SW480 (cell line): ENCODE measurements around the gene PPFIA1.

Experiments
- DNase-seq: peaks from one replicate; pipeline ENCODE4 v3.0.0-alpha.2; 2016; ENCODE audit warnings: low spot score

The PPFIA1 gene

DNA sequence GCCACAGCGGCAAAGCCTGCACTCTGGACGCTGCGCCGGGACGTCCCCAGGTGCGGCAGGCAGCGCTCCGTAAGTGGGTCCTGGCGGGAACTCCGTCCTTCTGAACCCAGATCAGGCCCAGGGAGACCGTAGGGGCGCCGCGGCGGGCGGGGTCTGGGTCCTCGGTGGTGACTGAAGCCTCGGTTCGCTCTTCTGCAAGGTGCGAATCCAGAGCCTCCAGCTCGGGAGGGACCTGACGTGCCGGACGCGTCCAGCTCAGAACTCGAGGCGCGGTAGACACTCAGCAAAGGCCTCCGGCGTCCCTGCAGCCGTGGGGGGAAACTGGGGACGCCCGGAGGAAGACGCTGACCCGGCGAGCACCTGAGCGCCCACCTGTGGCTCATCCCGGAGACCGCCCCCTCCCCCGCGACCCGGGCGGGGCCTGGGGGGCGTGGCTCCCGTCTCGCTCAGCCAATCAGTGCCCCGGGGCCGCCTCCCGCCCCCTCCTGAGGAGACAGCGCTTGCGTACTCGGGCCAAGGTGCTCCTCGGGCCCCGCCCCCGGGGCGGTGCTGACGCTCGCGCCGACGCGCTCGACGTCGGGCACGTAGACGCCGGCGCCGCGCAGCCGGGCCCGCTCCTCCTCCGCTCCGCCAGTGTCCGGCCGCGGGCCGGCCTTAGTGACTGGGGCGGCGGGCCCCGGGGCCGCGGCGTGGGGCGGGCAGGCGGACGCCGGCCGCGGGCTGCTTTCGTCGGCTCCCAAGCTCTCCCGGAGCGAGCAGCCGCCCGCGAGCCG lies at the start of gene PPFIA1:
Gene PPFIA1, plus strand, starts transcription at position 587 of the 773 bp plus-strand sequence. CDS start 1,483 bp downstream, outside the sequence.
- peak; percentile 95 for DNase-seq

DNA sequence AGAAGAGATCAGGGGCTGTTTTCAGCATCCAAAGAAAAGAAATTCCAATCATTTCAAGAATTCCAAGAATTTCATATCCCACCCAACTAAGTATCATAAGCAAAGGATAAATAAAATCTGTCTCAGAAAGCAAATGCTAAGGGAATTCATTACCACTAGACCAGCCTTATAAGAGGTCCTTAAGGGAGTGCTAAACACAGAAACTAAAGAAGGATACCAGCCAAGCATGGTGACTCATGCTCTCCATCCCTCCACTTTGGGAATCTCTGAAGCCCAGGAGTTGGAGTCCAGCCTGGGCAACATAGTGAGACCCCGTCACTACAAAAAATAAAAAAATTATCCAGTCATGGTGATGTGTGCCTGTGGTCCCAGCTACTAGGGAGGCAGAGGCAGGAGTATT lies 49.6 kb upstream of the PPFIA1 start:
- DNase-seq: no peak

GRCh38 chr11:70225681-70226177 lies 44.8 kb upstream of the PPFIA1 start:
- DNase-seq: no peak

DNA sequence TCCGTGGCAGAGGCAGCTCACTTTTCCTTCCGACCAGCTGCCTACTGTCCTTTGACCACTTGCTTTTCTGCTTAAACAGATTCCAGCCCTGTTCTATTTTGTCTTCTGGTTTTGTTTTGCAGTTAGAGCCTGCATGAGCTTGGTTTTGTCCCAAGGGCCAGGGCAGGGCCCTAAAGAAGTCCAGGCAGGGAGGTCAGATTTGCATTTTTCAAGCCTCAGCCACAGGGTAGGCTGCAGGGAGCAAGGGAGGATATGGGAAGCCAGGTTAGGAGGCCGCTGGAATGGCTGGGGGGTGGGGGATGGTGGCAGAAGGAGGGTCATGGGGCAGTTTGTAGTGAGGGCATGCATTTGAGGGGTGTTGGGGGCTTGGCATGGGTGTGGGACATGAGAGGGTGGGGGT lies 44.3 kb upstream of the PPFIA1 start:
- DNase-seq: no peak

DNA sequence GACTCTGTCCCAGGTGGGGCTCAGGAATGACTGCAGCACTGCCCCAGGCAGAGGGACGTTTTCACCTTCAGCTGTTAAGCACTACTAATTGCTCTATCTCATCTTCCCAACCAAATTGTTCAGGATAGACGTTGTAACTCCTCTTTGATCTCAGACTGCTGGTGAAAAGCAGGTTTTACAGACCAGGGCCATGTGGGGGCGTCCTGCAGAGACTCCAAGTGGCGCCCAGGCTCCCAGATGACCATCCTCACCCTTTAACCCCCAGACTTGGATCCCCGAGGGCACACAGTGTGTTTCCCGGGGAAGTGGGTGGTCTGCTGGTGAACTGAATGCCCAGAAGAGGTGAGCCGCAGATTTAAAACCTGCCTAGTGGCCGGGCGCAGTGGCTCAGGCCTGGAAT lies 43.5 kb upstream of the PPFIA1 start:
- no peak for DNase-seq

DNA sequence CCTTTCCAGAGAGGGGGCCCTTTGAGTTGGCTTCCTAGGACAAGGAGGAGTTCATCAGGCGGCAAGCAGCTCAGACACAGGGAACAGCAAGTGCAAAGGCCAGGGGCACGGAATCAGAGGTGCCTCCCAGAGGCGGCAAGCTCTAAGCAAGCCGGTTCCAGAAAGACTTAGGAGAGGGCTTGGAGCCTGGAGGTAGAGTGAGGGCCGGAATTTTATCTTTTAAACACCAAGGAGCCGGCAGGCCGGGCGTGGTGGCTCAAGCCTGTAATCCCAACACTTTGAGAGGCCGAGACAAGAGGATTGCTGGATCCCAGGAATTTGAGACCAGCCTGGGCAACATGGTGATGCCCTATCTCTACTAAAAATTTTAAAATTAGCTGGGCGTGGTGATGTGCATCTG lies 40.8 kb upstream of the PPFIA1 start:
- no peak for DNase-seq

GRCh38 chr11:70230151-70230839 lies 40.2 kb upstream of the PPFIA1 start:
- no peak for DNase-seq

DNA sequence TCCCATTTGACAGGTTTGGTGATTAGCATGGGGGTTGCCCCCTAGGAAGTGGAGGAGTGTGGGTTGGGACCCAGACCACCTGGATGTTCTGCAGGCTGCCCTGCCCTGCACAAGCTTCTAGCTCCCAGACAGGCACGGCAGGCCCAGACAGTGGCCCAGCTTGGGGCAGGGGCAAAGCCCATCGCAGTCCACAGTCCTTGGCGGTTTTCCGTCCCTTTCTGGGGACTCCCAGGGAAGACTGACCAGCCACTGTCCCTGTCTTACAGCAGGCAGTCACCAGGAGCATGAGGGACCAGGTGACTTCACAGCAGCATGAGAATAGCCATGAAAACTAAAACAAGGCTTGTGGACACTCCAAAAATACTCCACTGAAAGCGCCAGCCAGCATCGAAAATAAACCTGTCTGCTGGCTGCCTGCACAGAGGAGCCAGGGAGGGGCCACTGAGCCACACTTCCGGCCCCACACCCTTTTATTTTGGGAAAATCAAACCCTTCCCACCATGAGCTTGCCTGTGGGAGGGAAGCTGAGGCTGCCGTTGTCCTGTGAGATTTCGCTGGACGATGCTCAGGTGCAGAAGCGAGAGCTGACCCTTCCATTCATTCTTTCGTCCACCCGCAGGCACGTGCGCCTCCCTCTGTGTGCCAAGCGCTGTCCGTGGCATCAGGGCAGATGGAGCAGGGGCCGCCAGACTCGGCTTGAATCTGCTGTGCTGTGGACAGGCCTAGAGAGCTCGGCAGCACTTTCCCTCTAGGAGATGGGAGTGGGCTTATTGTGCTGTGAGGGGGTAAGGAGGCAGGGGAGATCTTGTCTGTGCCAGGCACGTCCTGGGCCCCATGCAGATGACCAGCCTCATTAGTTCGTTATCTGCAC lies 39.4 kb upstream of the PPFIA1 start:
- DNase-seq: no peak

- DNase-seq: no peak
Observed at GRCh38 chr11:70233034-70233433, 37.5 kb upstream of the PPFIA1 start.

DNA sequence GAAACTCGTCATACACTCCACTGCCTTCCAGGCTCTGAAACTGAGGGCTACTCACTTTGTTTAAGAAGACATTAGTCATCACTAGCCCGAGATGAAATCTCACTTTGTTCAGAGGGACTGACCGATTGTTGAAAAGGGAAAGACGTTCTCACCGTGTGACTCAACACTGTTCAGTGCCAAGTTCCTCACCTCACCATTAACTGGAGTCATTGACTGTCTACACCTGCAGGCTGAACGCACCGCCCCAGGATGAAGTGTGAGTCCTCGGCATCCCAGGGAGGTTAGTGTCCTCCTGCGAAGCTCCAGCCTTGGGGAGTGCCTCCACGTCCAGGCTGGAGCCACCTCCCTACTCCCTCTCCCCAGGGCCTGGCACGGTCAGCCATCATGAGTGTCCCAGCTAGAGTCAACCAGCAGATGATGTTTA lies 37.0 kb upstream of the PPFIA1 start:
- DNase-seq: peak; percentile 89

GRCh38 chr11:70233962-70234361 lies 36.5 kb upstream of the PPFIA1 start:
- DNase-seq: no peak

GRCh38 chr11:70240337-70240736 lies 30.2 kb upstream of the PPFIA1 start:
- no peak for DNase-seq

DNA sequence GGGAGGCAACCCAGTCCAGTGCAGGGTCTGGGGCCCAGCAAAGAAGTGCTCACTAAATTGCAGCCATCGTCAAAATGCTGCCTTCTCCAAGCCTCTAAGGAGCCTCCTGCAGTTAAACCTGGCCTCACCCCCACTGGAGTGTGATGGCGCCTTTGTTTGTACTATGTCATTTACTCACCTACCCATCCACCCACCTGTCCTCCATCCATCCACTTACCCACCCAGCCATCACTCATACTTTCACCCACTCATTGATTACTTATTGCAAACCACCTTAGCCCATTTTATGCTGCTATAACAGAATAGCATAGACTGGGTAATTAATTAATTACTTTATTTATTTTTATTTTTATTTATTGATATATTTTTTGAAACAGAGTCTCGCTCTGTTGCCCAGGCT lies 28.8 kb upstream of the PPFIA1 start:
- no peak for DNase-seq

GRCh38 chr11:70242885-70243284 lies 27.6 kb upstream of the PPFIA1 start:
- no peak for DNase-seq

GRCh38 chr11:70243912-70244652 lies 26.4 kb upstream of the PPFIA1 start:
- no peak for DNase-seq

- DNase-seq: no peak
Observed at GRCh38 chr11:70244698-70245097, 25.8 kb upstream of the PPFIA1 start.

DNA sequence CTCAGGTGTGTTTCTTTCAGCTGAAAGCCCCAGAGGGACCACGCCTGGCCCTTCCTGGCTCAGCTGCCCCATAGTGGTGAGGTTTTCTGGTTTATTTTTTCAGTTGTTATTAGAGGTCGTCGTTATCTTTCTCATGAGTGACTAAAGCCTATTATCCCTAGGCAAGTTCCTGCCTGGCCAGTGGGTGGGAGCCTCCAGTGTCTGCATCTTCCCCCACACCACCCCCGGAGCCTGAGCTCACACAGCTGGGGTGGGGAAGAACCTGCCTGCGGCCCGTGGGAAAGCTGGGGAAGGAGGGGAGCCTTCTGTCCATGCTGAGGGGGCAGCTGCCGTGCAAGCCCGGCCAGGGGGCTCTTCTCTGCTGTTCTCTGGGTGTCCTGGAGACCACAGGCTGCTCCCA lies 24.3 kb upstream of the PPFIA1 start:
- no peak for DNase-seq

DNA sequence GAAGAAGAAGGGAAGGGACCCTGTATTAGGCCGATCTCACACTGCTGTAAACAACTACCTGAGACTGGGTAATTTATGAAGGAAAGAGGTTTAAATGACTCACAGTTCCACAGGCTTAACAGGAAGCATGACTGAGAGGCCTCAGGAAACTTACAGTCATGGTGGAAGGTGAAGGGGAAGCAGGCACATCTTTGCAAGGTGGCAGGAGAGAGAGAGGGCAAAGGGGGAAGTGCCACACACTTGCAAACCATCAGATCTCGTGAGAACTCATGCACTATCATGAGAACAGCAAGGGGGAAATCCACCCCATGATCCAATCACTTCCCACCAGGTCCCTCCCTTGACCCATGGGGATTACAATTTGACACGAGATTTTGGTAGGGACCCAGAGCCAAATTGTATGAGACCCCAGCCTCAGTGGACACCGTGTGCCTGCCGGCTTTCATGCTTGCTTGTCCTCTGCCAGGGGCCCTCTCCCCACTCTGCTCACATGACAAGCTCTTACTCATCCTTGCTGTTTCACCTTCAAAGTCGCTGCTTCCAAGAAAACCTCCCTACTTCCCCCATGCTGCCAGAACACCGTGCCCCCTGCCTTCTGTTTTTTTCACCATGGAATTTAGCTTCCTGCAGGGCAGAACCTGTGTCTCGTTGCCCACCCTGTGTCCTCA lies 23.3 kb upstream of the PPFIA1 start:
- no peak for DNase-seq

GRCh38 chr11:70247710-70248072 lies 22.8 kb upstream of the PPFIA1 start:
- DNase-seq: no peak

GRCh38 chr11:70250876-70251658 lies 19.4 kb upstream of the PPFIA1 start:
- DNase-seq: no peak
